Muscle of leg (tissue), 9 donors: ENCODE measurements around the gene GBP3. TPM values are rescaled to one million over a fixed set of nuclear protein-coding genes. Genes with fewer than 3 reads are reported as not detected.

ENCODE experiments used
- polyA plus RNA-seq, 8 donors: library from polyadenylated mRNA; unstranded; fragments of 120-200 nt; gene quantifications; one replicate each; pipeline versions ENCODE4 v1.2.1 to v1.2.3, GENCODE V29; 2013; ENCODE audit warnings: inconsistent platforms in 1 of 8, low replicate concordance in 1 of 8; ENCODE audit not compliant: insufficient read length in 8 of 8, insufficient read depth in 1 of 8
- total RNA-seq: library from RNA; stranded (reverse); fragments of 120-200 nt; gene quantifications from one replicate; pipeline ENCODE4 v1.2.4, GENCODE V29; 2013

GBP3 gene
- total and polyA plus RNA-seq, 9 donors, result 1.3 to 4.5 (median 2.9) TPM

Other genes with a start within 250 kb of the GBP3 start
- gene GTF2B, start 131.3 kb downstream of the GBP3 start, total RNA-seq, result 60.8 TPM
- 10 to 100 TPM; 32.1 to 46.9 (median 40.2) TPM for gene GTF2B, start 131.3 kb downstream of the GBP3 start, polyA plus RNA-seq
- gene KYAT3, start 30.2 kb downstream of the GBP3 start, total RNA-seq, result 18.6 TPM
- gene KYAT3, start 30.2 kb downstream of the GBP3 start, polyA plus RNA-seq, result 10 to 100 TPM; 15.3 to 28.7 (median 21.1) TPM
- gene RBMXL1, start 30.2 kb downstream of the GBP3 start, total RNA-seq, result 11.8 TPM
- 10 to 100 TPM in 7 of 8 donors, 1 to 10 TPM in 1; 8.9 to 17.3 (median 14.5) TPM for gene RBMXL1, start 30.2 kb downstream of the GBP3 start, polyA plus RNA-seq
- 7.8 TPM for gene GBP1, start 42.3 kb upstream of the GBP3 start, total RNA-seq
- gene GBP1, start 42.3 kb upstream of the GBP3 start, polyA plus RNA-seq, result 1 to 10 TPM; 3.0 to 7.8 (median 5.8) TPM
- gene GBP2, start 103.2 kb upstream of the GBP3 start, total RNA-seq, result 1.3 TPM
- 1 to 10 TPM in 4 of 8 donors, under 1 TPM in 4; 0.44 to 3.5 (median 1.0) TPM for gene GBP2, start 103.2 kb upstream of the GBP3 start, polyA plus RNA-seq
- gene GBP7, start 153.1 kb upstream of the GBP3 start, total RNA-seq, result 0.04 TPM
- under 1 TPM in 4 of 8 donors, not detected in 4; 0.06 to 0.11 (median 0.07) TPM for gene GBP7, start 153.1 kb upstream of the GBP3 start, polyA plus RNA-seq
- 2.7 TPM for gene GBP4, start 176.1 kb upstream of the GBP3 start, total RNA-seq
- 1 to 10 TPM; 2.7 to 5.9 (median 3.4) TPM for gene GBP4, start 176.1 kb upstream of the GBP3 start, polyA plus RNA-seq
- gene GBP5, start 250.0 kb upstream of the GBP3 start, total RNA-seq, result 0.44 TPM
- gene GBP5, start 250.0 kb upstream of the GBP3 start, polyA plus RNA-seq, result 1 to 10 TPM in 4 of 8 donors, under 1 TPM in 4; 0.28 to 1.5 (median 0.82) TPM